MCF 10A (cell line): ENCODE results near the gene RAP2C. TPM values are rescaled to one million over a fixed set of nuclear protein-coding genes. Genes with fewer than 3 reads are reported as not detected.

Source experiments
- BruUV-seq: library from RNA; stranded (reverse); fragments of 400-500 nt; replicated peaks from 2 replicates; lab custom pipeline; 2021; lab: Mats Ljungman, UMichigan
- CTCF ChIA-PET: fragments of 300-600 bp; sonication (Branson Sonifier 250); formaldehyde crosslinking; extraction: SDS; loops from one replicate; lab custom pipeline; 2021; ENCODE audit warnings: antibody characterized with exemption, inconsistent platforms; lab: Yijun Ruan, JAX
- POLR2A ChIA-PET: fragments of 300-600, 350-650 bp; sonication (Branson Sonifier 250); formaldehyde crosslinking; extraction: SDS; loops from one replicate; lab custom pipeline; 2020; ENCODE audit warnings: antibody characterized with exemption, inconsistent platforms; lab: Yijun Ruan, JAX
- DNase-seq: peaks from one replicate; pipeline ENCODE4 v3.0.0-alpha.2; 2018; ENCODE audit not compliant: unreplicated experiment
- H3K27ac Mint-ChIP-seq: one replicate; pipeline ENCODE4 v1.8.0; 2022; ENCODE audit warnings: mild to moderate bottlenecking, low read depth, mixed read lengths; ENCODE audit not compliant: unreplicated experiment
- H3K27me3 Mint-ChIP-seq: one replicate; pipeline ENCODE4 v1.8.0; 2022; ENCODE audit warnings: mixed read lengths; ENCODE audit not compliant: insufficient read depth, unreplicated experiment
- H3K36me3 Mint-ChIP-seq: one replicate; pipeline ENCODE4 v1.8.0; 2022; ENCODE audit warnings: mild to moderate bottlenecking, moderate library complexity, mixed read lengths; ENCODE audit not compliant: insufficient read depth, unreplicated experiment
- H3K4me1 Mint-ChIP-seq: one replicate; pipeline ENCODE4 v1.8.0; 2022; ENCODE audit warnings: mixed read lengths; ENCODE audit not compliant: insufficient read depth, unreplicated experiment
- H3K4me3 Mint-ChIP-seq: one replicate; pipeline ENCODE4 v1.8.0; 2022; ENCODE audit warnings: mild to moderate bottlenecking, moderate library complexity, mixed read lengths; ENCODE audit not compliant: unreplicated experiment
- H3K9me3 Mint-ChIP-seq: one replicate; pipeline ENCODE4 v1.8.0; 2022; ENCODE audit warnings: mixed read lengths; ENCODE audit not compliant: unreplicated experiment
- intact Hi-C: fragments of 100-400 bp; cut with micrococcal nuclease; formaldehyde crosslinking; loops from 2 replicates; pipeline ENCODE4 v1.14.1; 2022
- total RNA-seq: library from RNA; stranded (reverse); gene quantifications from 2 replicates; pipeline ENCODE4 v1.2.3, GENCODE V29; 2022
- TF ChIP-seq, protein P1 (sequence below): fragments of 200-600 bp; IDR thresholded peaks from one replicate; pipeline ENCODE4 v1.8.0; 2022; ENCODE audit warnings: antibody characterized with exemption, mild to moderate bottlenecking; ENCODE audit not compliant: unreplicated experiment

RAP2C gene
- total RNA-seq, 1 experiment from 2014 or later = 37.0 TPM

DNA sequence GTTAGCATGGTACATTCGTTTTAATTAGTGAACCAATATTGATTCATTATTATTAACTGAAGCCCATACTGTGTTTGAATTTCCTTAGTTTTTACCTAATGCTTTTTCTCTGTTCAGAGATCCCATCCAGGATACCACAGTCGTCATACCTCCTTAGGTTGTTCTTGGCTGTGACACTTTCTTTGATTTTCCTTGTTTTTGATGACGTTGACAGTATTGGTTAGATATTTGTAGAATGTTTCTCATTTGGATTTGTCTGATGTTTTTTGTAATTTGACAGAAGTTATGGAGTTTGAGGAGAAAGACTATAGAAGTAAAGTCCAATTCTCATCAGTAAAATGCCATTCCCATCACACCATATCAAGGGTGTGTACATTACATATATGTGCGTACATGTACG lies 16.2 kb upstream of the RAP2C start:
- no peaks in the 10 kb centered on the region for H3K9me3 Mint-ChIP-seq
- intact Hi-C loops = no loop called here
- no peak overlapping the region for H3K4me3 Mint-ChIP-seq
- POLR2A ChIA-PET = no interaction called here
- no peaks in the 10 kb centered on the region for H3K36me3 Mint-ChIP-seq
- no peak overlapping the region for H3K27ac Mint-ChIP-seq
- BruUV-seq = no TSS peak
- DNase-seq = no peak
- H3K4me1 Mint-ChIP-seq = no peaks in the 10 kb centered on the region
- TF ChIP-seq, protein P1, sequence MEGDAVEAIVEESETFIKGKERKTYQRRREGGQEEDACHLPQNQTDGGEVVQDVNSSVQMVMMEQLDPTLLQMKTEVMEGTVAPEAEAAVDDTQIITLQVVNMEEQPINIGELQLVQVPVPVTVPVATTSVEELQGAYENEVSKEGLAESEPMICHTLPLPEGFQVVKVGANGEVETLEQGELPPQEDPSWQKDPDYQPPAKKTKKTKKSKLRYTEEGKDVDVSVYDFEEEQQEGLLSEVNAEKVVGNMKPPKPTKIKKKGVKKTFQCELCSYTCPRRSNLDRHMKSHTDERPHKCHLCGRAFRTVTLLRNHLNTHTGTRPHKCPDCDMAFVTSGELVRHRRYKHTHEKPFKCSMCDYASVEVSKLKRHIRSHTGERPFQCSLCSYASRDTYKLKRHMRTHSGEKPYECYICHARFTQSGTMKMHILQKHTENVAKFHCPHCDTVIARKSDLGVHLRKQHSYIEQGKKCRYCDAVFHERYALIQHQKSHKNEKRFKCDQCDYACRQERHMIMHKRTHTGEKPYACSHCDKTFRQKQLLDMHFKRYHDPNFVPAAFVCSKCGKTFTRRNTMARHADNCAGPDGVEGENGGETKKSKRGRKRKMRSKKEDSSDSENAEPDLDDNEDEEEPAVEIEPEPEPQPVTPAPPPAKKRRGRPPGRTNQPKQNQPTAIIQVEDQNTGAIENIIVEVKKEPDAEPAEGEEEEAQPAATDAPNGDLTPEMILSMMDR = no peak
- peaks cover 52% of the 10 kb centered on the region for H3K27me3 Mint-ChIP-seq
- CTCF ChIA-PET = no interaction called here

DNA sequence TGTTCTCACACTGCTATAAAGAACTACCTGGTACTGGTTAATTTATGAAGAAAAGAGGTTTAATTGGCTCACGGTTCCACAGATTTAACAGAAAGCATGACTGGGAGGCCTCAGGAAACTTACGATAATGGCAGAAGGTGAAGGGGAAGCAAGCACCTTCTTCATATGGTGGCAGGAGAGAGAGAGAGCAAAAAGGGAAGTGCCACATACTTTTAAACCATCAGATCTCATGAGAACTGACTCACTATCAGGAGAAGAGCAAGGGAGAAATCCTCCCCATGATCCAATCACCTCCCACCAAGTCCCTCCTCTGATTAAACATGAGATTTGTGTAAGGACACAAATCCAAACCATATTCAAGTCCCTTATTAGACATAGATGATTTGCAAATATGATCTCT lies 12.3 kb upstream of the RAP2C start:
- no TSS peak for BruUV-seq
- intact Hi-C loops = no loop called here
- no peak overlapping the region for H3K27ac Mint-ChIP-seq

DNA sequence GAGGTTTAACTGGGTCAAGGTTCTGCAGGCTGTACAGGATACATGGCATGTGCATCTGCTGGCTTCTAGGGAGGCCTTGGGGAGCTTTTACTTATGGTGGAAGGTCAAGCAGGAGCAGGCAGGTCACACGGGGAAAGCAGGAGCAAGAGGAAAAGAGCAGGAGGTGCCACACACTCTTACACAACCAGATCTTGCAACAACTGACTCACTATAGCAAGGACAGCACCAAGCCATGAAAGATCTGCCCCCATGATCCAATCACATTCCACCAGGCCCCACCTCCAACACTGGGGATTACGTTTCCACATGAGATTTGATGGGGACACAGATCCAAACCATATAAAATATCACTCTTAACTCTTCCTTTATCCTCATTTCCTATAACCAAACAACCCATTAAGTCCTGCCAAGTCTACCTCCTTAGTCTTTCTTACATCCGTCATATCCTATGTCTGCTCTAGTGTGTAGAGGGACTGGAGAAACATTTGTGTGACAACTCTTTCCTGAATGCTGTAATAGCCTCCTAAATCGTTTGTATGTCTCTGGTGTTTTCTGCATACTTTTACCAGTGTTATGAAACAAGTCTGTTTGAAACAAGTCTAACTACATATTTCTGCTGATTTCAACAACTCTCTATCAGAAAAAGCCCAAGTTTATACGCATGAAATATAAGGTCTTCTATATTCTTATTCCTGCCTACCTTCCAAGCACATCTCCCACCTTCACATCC lies 8.3 kb upstream of the RAP2C start:
- no TSS peak for BruUV-seq
- Mint-ChIP-seq H3K36me3 (no peaks in the 10 kb centered on the region), H3K4me1 (peaks cover 10% of the 10 kb centered on the region), H3K27me3 (peaks cover 71% of the 10 kb centered on the region), H3K9me3 (no peaks in the 10 kb centered on the region), H3K4me3 (no peak overlapping the region), H3K27ac (peak overlapping the region; percentile 4)
- ChIA-PET POLR2A (interaction anchor here (1.1 to 2.0 kb wide), 4 partner anchors 39 to 384 kb away, joined by 3 to 12 read pairs (median 4); partner anchors contain the start of gene MBNL3), CTCF (interaction anchor here (0.7 to 2.1 kb wide), 18 partner anchors 65 to 450 kb away, joined by 3 to 38 read pairs (median 5); partner anchors contain the start of gene FRMD7)
- TF ChIP-seq, protein P1 = no peak
- intact Hi-C loops = loop anchor here (2.0 to 10.0 kb wide), 5 partner anchors 43 to 487 kb away; partner anchors contain the start of gene MBNL3
- peak; percentile 56 for DNase-seq

More for the DNA sequence above, 12.3 kb upstream of the RAP2C start:
- H3K36me3 Mint-ChIP-seq = no peaks in the 10 kb centered on the region
- H3K4me3 Mint-ChIP-seq = no peak overlapping the region
- H3K9me3 Mint-ChIP-seq = no peaks in the 10 kb centered on the region
- POLR2A ChIA-PET = interaction anchor here (0.7 to 1.8 kb wide), 3 partner anchors 12 to 40 kb away, joined by 4 to 6 read pairs (median 5); no protein-coding TSS in a partner anchor
- TF ChIP-seq, protein P1 = no peak
- CTCF ChIA-PET = interaction anchor here (2.0 kb wide), 1 partner anchor 61 kb away, joined by 14 read pairs; no protein-coding TSS in a partner anchor
- no peak for DNase-seq
- H3K27me3 Mint-ChIP-seq = peaks cover 77% of the 10 kb centered on the region
- H3K4me1 Mint-ChIP-seq = peaks cover 10% of the 10 kb centered on the region

DNA sequence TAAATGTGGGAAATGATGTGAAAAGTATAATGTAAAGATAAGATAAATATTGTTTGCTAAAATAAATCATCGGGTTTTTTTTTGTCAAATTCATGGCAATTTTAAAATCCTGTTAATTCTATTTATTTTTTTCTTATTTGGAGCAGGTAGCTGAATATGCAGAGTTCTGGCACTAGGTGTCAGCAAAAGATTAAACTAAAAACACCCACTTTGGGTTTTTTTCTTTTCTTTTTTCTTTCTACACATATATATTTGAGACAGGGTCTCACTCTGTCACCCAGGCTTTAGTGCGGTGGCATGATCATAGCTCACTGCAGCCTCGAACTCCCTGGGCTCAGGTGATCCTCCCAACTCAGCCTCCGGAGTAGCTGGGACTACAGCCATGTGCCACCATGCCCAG lies 6.9 kb upstream of the RAP2C start:
- H3K9me3 Mint-ChIP-seq = no peaks in the 10 kb centered on the region
- TF ChIP-seq, protein P1 = peak; percentile 38
- DNase-seq = no peak
- no peak overlapping the region for H3K4me3 Mint-ChIP-seq
- peaks cover 73% of the 10 kb centered on the region for H3K27me3 Mint-ChIP-seq
- peaks cover 10% of the 10 kb centered on the region for H3K4me1 Mint-ChIP-seq
- intact Hi-C loops = loop anchor here (1.0 to 10.0 kb wide), 8 partner anchors 45 to 489 kb away; partner anchors contain the start of gene MBNL3
- H3K36me3 Mint-ChIP-seq = no peaks in the 10 kb centered on the region
- no peak overlapping the region for H3K27ac Mint-ChIP-seq
- CTCF ChIA-PET = interaction anchor here (0.6 to 2.1 kb wide), 29 partner anchors 18 to 943 kb away, joined by 3 to 38 read pairs (median 4); partner anchors contain the start of gene FRMD7
- POLR2A ChIA-PET = interaction anchor here (0.6 to 2.0 kb wide), 7 partner anchors 41 to 398 kb away, joined by 3 to 12 read pairs (median 3); partner anchors contain the start of gene MBNL3
- BruUV-seq = no TSS peak
